Calu3 (cell line): ENCODE measurements around the gene SPTB. TPM values are rescaled to one million over a fixed set of nuclear protein-coding genes. Genes with fewer than 3 reads are reported as not detected.

Experiments
- BruUV-seq: library from RNA; stranded (reverse); fragments of 400-500 nt; replicated peaks from 2 replicates; lab custom pipeline; 2021; lab: Mats Ljungman, UMichigan
- CTCF ChIA-PET: fragments of 300-600 bp; sonication (Branson Sonifier 250); formaldehyde crosslinking; loops from one replicate; lab custom pipeline; 2022; ENCODE audit warnings: antibody characterized with exemption; lab: Charles Lee
- DNase-seq: peaks from one replicate; pipeline ENCODE4 v3.0.0; 2022
- H3K27ac Mint-ChIP-seq: one replicate; pipeline ENCODE4 v1.8.0; 2022; ENCODE audit warnings: mixed read lengths; ENCODE audit not compliant: unreplicated experiment
- H3K27me3 Mint-ChIP-seq: one replicate; pipeline ENCODE4 v1.8.0; 2022; ENCODE audit warnings: mixed read lengths; ENCODE audit not compliant: unreplicated experiment
- H3K36me3 Mint-ChIP-seq: one replicate; pipeline ENCODE4 v1.8.0; 2022; ENCODE audit warnings: mild to moderate bottlenecking, moderate library complexity, mixed read lengths; ENCODE audit not compliant: insufficient read depth, unreplicated experiment
- H3K4me1 Mint-ChIP-seq: one replicate; pipeline ENCODE4 v1.8.0; 2022; ENCODE audit warnings: mild to moderate bottlenecking, low read depth, mixed read lengths; ENCODE audit not compliant: unreplicated experiment
- H3K4me3 Mint-ChIP-seq: one replicate; pipeline ENCODE4 v1.8.0; 2022; ENCODE audit warnings: mild to moderate bottlenecking, low read depth, moderate library complexity, mixed read lengths; ENCODE audit not compliant: unreplicated experiment
- H3K9me3 Mint-ChIP-seq: one replicate; pipeline ENCODE4 v1.8.0; 2022; ENCODE audit warnings: low read depth, mixed read lengths; ENCODE audit not compliant: unreplicated experiment
- CTCF ChIP-seq: fragments of 200-600 bp; IDR thresholded peaks from one replicate; pipeline ENCODE4 v1.8.0; 2022; ENCODE audit warnings: antibody characterized with exemption; ENCODE audit not compliant: unreplicated experiment
- intact Hi-C: fragments of 100-400 bp; cut with micrococcal nuclease; formaldehyde crosslinking; loops from one replicate; pipeline ENCODE4 v1.10.0; 2022; ENCODE audit not compliant: unreplicated experiment
- total RNA-seq: library from RNA; stranded (reverse); gene quantifications from 2 replicates; pipeline ENCODE4 v1.2.3, GENCODE V29; 2022

Gene SPTB
- total RNA-seq, 1 experiment from 2014 or later = not detected

GRCh38 chr14:64789696-64790095 lies 90.0 kb downstream of the SPTB start:
- no peak for TF ChIP-seq CTCF
- no TSS peak for BruUV-seq
- Mint-ChIP-seq H3K36me3 (no peaks in the 10 kb centered on the region), H3K9me3 (no peaks in the 10 kb centered on the region), H3K27ac (no peak overlapping the region), H3K27me3 (peaks cover 47% of the 10 kb centered on the region), H3K4me1 (peaks cover 15% of the 10 kb centered on the region), H3K4me3 (no peak overlapping the region)
- CTCF ChIA-PET = interaction anchor here (0.6 kb wide), 1 partner anchor 190 kb away, joined by 3 read pairs; no protein-coding TSS in a partner anchor
- intact Hi-C loops = no loop called here
- no peak for DNase-seq

- H3K27me3 Mint-ChIP-seq = peaks cover 37% of the 10 kb centered on the region
- TF ChIP-seq CTCF = no peak
These were observed 91.0 kb downstream of the SPTB start for GRCh38 chr14:64788706-64789105.

GRCh38 chr14:64787619-64788018 lies 92.1 kb downstream of the SPTB start:
- no TSS peak for BruUV-seq
- CTCF ChIA-PET = no interaction called here
- no peaks in the 10 kb centered on the region for H3K36me3 Mint-ChIP-seq
- no peak overlapping the region for H3K4me3 Mint-ChIP-seq
- DNase-seq = no peak
- H3K4me1 Mint-ChIP-seq = peaks cover 15% of the 10 kb centered on the region
- no peak overlapping the region for H3K27ac Mint-ChIP-seq
- no peaks in the 10 kb centered on the region for H3K9me3 Mint-ChIP-seq
- intact Hi-C loops = no loop called here
- peaks cover 31% of the 10 kb centered on the region for H3K27me3 Mint-ChIP-seq
- TF ChIP-seq CTCF = no peak

More at GRCh38 chr14:64788706-64789105, 91.0 kb downstream of the SPTB start:
- Mint-ChIP-seq H3K9me3 (no peaks in the 10 kb centered on the region), H3K36me3 (no peaks in the 10 kb centered on the region), H3K27ac (no peak overlapping the region), H3K4me1 (peaks cover 15% of the 10 kb centered on the region), H3K4me3 (no peak overlapping the region)
- DNase-seq = peak; percentile 19
- BruUV-seq = no TSS peak
- CTCF ChIA-PET = interaction anchor here (0.8 to 1.0 kb wide), 2 partner anchors 24 to 30 kb away, joined by 3 read pairs; no protein-coding TSS in a partner anchor
- intact Hi-C loops = no loop called here

- CTCF ChIA-PET = no interaction called here
- no peak overlapping the region for H3K4me3 Mint-ChIP-seq
These were observed 93.2 kb downstream of the SPTB start for GRCh38 chr14:64786296-64787149.

More at GRCh38 chr14:64786296-64787149, 93.2 kb downstream of the SPTB start:
- TF ChIP-seq CTCF = no peak
- no peak overlapping the region for H3K27ac Mint-ChIP-seq
- intact Hi-C loops = no loop called here
- H3K9me3 Mint-ChIP-seq = no peaks in the 10 kb centered on the region
- no peaks in the 10 kb centered on the region for H3K36me3 Mint-ChIP-seq
- H3K27me3 Mint-ChIP-seq = peaks cover 42% of the 10 kb centered on the region
- no peak for DNase-seq
- no TSS peak for BruUV-seq
- peaks cover 15% of the 10 kb centered on the region for H3K4me1 Mint-ChIP-seq
